ENCODE measurements around the gene SGCD.

DNA sequence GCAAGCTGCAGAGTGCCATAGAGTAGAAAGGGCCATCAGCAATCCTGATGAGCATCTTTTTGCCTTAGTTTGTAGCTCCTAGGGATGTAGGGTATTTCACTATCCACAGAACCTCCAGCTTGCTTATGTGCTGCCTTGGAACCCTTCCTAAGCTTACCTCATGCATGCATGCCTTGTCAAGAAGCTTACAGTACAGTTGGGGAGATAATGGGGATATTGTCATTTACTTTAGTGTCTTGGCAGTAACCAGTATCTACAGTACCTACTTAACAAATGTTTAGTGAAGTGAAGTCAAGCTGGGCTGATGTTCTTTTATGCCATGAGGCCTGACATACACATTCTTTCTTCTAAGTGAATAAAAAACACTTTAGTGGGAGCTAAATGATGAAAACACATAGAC is 358.5 kb downstream of the SGCD start:
- TF ChIP-seq CTCF (IDR thresholded peaks at IDR 0.05) (no peak), POLR2A (IDR thresholded peaks at IDR 0.05) (no peak)

All from uterus (tissue), 2 donors.